Osteocyte (in vitro differentiated cells): Measurements from ENCODE around the gene MTOR. TPM values are rescaled to one million over a fixed set of nuclear protein-coding genes. Genes with fewer than 3 reads are reported as not detected.
"Not testable (repeated sequence)": the region's sequence is repeated elsewhere in the genome, so short reads cannot be mapped to it uniquely, and the experiment has no call there.

Experiments
- DNase-seq: peaks from one replicate; pipeline ENCODE4 v3.0.0; 2021; ENCODE audit warnings: mixed read lengths; ENCODE audit not compliant: unreplicated experiment; ENCODE audit errors: extremely low spot score
- H3K27ac Mint-ChIP-seq: one replicate; pipeline ENCODE4 v1.8.0; 2021; ENCODE audit warnings: mild to moderate bottlenecking, mixed read lengths; ENCODE audit not compliant: unreplicated experiment
- H3K27me3 Mint-ChIP-seq: one replicate; pipeline ENCODE4 v1.8.0; 2021; ENCODE audit warnings: mixed read lengths; ENCODE audit not compliant: unreplicated experiment
- H3K36me3 Mint-ChIP-seq: one replicate; pipeline ENCODE4 v1.8.0; 2021; ENCODE audit warnings: mixed read lengths; ENCODE audit not compliant: unreplicated experiment
- H3K4me1 Mint-ChIP-seq: one replicate; pipeline ENCODE4 v1.8.0; 2021; ENCODE audit warnings: mixed read lengths; ENCODE audit not compliant: unreplicated experiment
- H3K4me3 Mint-ChIP-seq: one replicate; pipeline ENCODE4 v1.8.0; 2021; ENCODE audit warnings: mild to moderate bottlenecking, moderate library complexity, mixed read lengths; ENCODE audit not compliant: unreplicated experiment
- H3K9me3 Mint-ChIP-seq: one replicate; pipeline ENCODE4 v1.8.0; 2021; ENCODE audit warnings: mixed read lengths; ENCODE audit not compliant: unreplicated experiment
- CTCF ChIP-seq: fragments of 200-600 bp; sonication (generic); IDR thresholded peaks from 2 replicates; pipeline ENCODE4 v1.5.0; 2021; ENCODE audit warnings: antibody characterized with exemption, mild to moderate bottlenecking, moderate library complexity
- total RNA-seq: library from RNA; stranded (reverse); gene quantifications from 2 replicates; pipeline ENCODE4 v1.2.1, GENCODE V29; 2021

MTOR gene
- total RNA-seq, 1 donor from 2014 or later: 42.1 TPM

- peaks cover 6% of the 10 kb centered on the region for H3K4me1 Mint-ChIP-seq
- no peaks in the 10 kb centered on the region for H3K9me3 Mint-ChIP-seq
- H3K27ac Mint-ChIP-seq: no peak overlapping the region
- no peaks in the 10 kb centered on the region for H3K27me3 Mint-ChIP-seq
- DNase-seq: no peak
- no peak overlapping the region for H3K4me3 Mint-ChIP-seq
- peaks cover 10% of the 10 kb centered on the region for H3K36me3 Mint-ChIP-seq
- no peak for TF ChIP-seq CTCF
Observed at GRCh38 chr1:11182884-11183283, 79.5 kb downstream of the MTOR start.

DNA sequence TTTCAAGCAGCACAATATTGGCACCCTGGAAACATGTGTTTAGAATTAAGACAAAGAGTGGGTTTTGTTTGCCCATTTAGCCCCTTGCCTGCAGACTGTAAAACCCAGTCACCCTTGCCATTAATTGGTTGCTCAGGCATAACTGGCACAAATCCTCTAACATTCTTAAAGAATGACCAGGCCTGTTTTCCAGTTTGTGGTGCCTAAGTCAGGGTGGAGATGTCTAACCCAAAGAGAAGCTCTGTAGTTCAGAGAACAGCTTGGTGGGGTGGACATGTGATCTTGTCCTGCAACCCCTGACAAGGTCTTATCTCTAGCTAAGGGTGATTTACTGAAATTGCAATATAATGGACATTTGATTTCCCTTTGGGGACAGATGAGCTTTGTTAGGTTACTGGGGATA, 82.0 kb downstream of the MTOR start:
- no peak for TF ChIP-seq CTCF
- Mint-ChIP-seq H3K27me3 (no peaks in the 10 kb centered on the region), H3K27ac (peak overlapping the region; percentile 23), H3K36me3 (peaks cover 10% of the 10 kb centered on the region), H3K4me1 (peaks cover 9% of the 10 kb centered on the region), H3K4me3 (no peak overlapping the region), H3K9me3 (no peaks in the 10 kb centered on the region)
- no peak for DNase-seq

- not testable (repeated sequence) for H3K27ac Mint-ChIP-seq, H3K4me3 Mint-ChIP-seq, H3K36me3 Mint-ChIP-seq, H3K27me3 Mint-ChIP-seq, DNase-seq, H3K4me1 Mint-ChIP-seq, H3K9me3 Mint-ChIP-seq
Observed at GRCh38 chr1:11179749-11180148, 82.6 kb downstream of the MTOR start.

DNA sequence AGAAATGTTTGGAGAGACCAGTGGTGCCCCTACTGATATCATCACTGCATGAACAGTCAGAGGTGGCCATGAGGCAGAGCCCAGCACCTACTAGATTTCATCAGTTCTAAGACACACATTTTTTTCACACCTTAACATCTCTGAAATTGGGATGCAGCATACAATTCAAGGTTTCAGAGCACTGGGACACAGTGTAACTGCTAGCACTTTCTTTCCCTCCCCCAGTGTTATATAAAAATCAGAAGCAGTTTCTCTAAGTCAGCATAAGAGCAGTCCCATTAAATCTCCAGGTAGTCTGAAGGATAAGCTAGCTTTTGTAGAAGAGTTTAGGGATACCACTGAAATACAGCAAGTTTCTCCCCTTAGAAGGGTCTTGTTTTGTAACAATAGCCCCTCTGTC, 83.2 kb downstream of the MTOR start:
- peaks cover 16% of the 10 kb centered on the region for H3K4me1 Mint-ChIP-seq
- H3K27ac Mint-ChIP-seq: no peak overlapping the region
- no peaks in the 10 kb centered on the region for H3K27me3 Mint-ChIP-seq

DNA sequence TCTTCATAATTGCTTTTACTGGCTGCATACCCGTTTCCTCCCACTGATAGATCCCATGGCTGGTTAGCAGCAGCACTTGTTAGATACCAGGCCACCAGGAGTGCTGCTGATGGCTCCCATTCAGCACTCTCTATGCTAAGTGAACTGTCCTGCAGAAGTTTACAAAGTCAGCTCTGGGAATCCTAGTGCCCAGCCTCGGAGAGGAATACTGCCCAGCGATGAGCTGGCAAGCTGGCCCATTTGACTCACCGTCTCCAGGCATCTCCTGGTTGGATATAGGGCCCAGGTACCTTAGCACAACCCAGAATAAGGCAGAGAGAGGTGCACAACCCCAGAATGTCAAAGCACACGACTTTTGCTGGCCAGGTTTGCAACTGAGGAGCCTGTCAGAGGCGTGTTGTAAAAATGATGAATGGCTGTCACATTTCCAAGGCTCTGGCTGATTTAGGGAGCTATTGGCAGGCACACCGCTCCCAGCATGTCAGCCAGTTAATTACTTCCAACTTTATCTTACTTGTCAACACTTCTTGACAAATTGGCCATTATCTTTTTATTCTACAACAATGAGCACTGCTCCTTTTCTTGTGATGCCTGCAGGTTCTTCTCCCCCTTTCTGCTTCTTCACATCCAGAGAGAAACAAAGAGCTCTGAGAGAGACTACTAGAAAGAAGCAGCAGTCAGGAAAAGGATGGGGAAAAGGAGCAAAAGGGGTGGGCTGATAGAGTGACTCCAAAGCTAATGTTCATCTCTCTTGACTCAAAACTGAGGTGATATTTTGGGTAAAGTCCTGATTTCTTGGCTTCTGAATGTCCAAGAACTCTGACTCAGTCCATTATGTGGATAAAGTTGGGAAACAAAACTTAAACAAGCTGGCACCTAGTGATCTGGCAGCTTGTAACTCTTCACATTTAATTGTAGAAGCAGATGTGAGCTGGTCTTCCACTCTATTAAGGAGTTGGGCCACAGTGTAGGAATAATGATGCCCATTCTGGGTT, 84.0 kb downstream of the MTOR start:
- H3K27me3 Mint-ChIP-seq: no peaks in the 10 kb centered on the region
- H3K27ac Mint-ChIP-seq: no peak overlapping the region
- no peaks in the 10 kb centered on the region for H3K9me3 Mint-ChIP-seq
- no peak for DNase-seq
- no peak overlapping the region for H3K4me3 Mint-ChIP-seq
- no peak for TF ChIP-seq CTCF
- peaks cover 6% of the 10 kb centered on the region for H3K36me3 Mint-ChIP-seq
- H3K4me1 Mint-ChIP-seq: peaks cover 19% of the 10 kb centered on the region

More for the DNA sequence above, 83.2 kb downstream of the MTOR start:
- no peaks in the 10 kb centered on the region for H3K9me3 Mint-ChIP-seq
- no peak overlapping the region for H3K4me3 Mint-ChIP-seq
- DNase-seq: no peak
- H3K36me3 Mint-ChIP-seq: peaks cover 6% of the 10 kb centered on the region
- no peak for TF ChIP-seq CTCF
